WERI-Rb-1 (cell line): ENCODE data around the gene SHISA9.

Experiments
- DNase-seq: peaks from one replicate; pipeline ENCODE4 v3.0.0-alpha.2; 2020
- H3K27ac ChIP-seq: fragments of 250-450 bp; sonication (Bioruptor Pico); 2 replicates; pipeline ENCODE4 v1.5.1; 2020; ENCODE audit warnings: mild to moderate bottlenecking, moderate library complexity
- H3K27me3 ChIP-seq: fragments of 250-450 bp; sonication (Bioruptor Pico); 2 replicates; pipeline ENCODE4 v1.5.1; 2021; ENCODE audit warnings: mild to moderate bottlenecking, low read depth, moderate library complexity; ENCODE audit not compliant: insufficient read depth, severe bottlenecking
- H3K36me3 ChIP-seq: fragments of 250-450 bp; sonication (Bioruptor Pico); 2 replicates; pipeline ENCODE4 v1.5.1; 2020; ENCODE audit warnings: mild to moderate bottlenecking, moderate library complexity
- H3K4me3 ChIP-seq: 2 replicates; pipeline ENCODE4 v1.5.1; 2011; ENCODE audit warnings: low read depth, mild to moderate bottlenecking, control low read depth, low read length
- H3K9me3 ChIP-seq: fragments of 250-450 bp; sonication (Bioruptor Pico); 2 replicates; pipeline ENCODE4 v1.5.1; 2021; ENCODE audit warnings: mild to moderate bottlenecking, moderate library complexity; ENCODE audit not compliant: severe bottlenecking
- CTCF ChIP-seq: IDR thresholded peaks from 2 replicates; pipeline ENCODE4 v1.5.1; 2011; ENCODE audit warnings: low read depth, mild to moderate bottlenecking, control low read depth, inconsistent platforms, low read length

SHISA9 gene

GRCh38 chr16:12941896-12942295, 40.5 kb downstream of the SHISA9 start:
- TF ChIP-seq CTCF: no peak
- H3K4me3 ChIP-seq: no peak overlapping the region
- no peaks in the 10 kb centered on the region for H3K36me3 ChIP-seq
- H3K9me3 ChIP-seq: no peaks in the 10 kb centered on the region
- no peak overlapping the region for H3K27ac ChIP-seq
- no peaks in the 10 kb centered on the region for H3K27me3 ChIP-seq
- no peak for DNase-seq

- no peak for DNase-seq
- Histone ChIP-seq H3K9me3 (no peaks in the 10 kb centered on the region), H3K27me3 (no peaks in the 10 kb centered on the region), H3K27ac (no peak overlapping the region), H3K36me3 (no peaks in the 10 kb centered on the region), H3K4me3 (no peak overlapping the region)
- no peak for TF ChIP-seq CTCF
Measured at GRCh38 chr16:12942861-12943260, 41.5 kb downstream of the SHISA9 start.

GRCh38 chr16:12944300-12944699, 42.9 kb downstream of the SHISA9 start:
- no peaks in the 10 kb centered on the region for H3K9me3 ChIP-seq
- no peak overlapping the region for H3K27ac ChIP-seq
- H3K4me3 ChIP-seq: no peak overlapping the region
- H3K36me3 ChIP-seq: no peaks in the 10 kb centered on the region
- TF ChIP-seq CTCF: no peak
- H3K27me3 ChIP-seq: no peaks in the 10 kb centered on the region
- DNase-seq: no peak

- no peak for TF ChIP-seq CTCF
- no peak for DNase-seq
Measured at GRCh38 chr16:12951392-12951791, 50.0 kb downstream of the SHISA9 start.

GRCh38 chr16:12951976-12952375, 50.6 kb downstream of the SHISA9 start:
- DNase-seq: no peak
- no peak overlapping the region for H3K27ac ChIP-seq
- no peak for TF ChIP-seq CTCF
- no peak overlapping the region for H3K4me3 ChIP-seq
- H3K36me3 ChIP-seq: no peaks in the 10 kb centered on the region
- no peaks in the 10 kb centered on the region for H3K9me3 ChIP-seq
- no peaks in the 10 kb centered on the region for H3K27me3 ChIP-seq

More at GRCh38 chr16:12951392-12951791, 50.0 kb downstream of the SHISA9 start:
- no peaks in the 10 kb centered on the region for H3K9me3 ChIP-seq
- H3K4me3 ChIP-seq: no peak overlapping the region
- H3K27ac ChIP-seq: no peak overlapping the region
- no peaks in the 10 kb centered on the region for H3K36me3 ChIP-seq
- H3K27me3 ChIP-seq: no peaks in the 10 kb centered on the region

- no peak for TF ChIP-seq CTCF
- DNase-seq: no peak
- H3K36me3 ChIP-seq: no peaks in the 10 kb centered on the region
- H3K4me3 ChIP-seq: no peak overlapping the region
- H3K27me3 ChIP-seq: no peaks in the 10 kb centered on the region
- H3K9me3 ChIP-seq: no peaks in the 10 kb centered on the region
- no peak overlapping the region for H3K27ac ChIP-seq
Measured at GRCh38 chr16:12958366-12958765, 57.0 kb downstream of the SHISA9 start.
